GM12892 (cell line): ENCODE data around the gene NOP56.

Experiments used
- POLR2A ChIP-seq: IDR thresholded peaks from 2 replicates; pipeline ENCODE4 v1.6.1; 2011; ENCODE audit warnings: low read depth, low read length, control low read depth
- POLR2AphosphoS5 ChIP-seq: IDR thresholded peaks from 2 replicates; pipeline ENCODE4 v1.6.1; 2011; ENCODE audit warnings: low read depth, low read length, control low read depth

- TF ChIP-seq POLR2AphosphoS5 (no peak), POLR2A (no peak)
Measured at GRCh38 chr20:2700913-2701620, 48.6 kb downstream of the NOP56 start.
